Central memory CD4-positive, alpha-beta T cell (primary cell): ENCODE measurements around the gene ZNF473.
"Not testable (repeated sequence)": the region's sequence is repeated elsewhere in the genome, so short reads cannot be mapped to it uniquely, and the experiment has no call there.

Experiments used
- DNase-seq: peaks from one replicate; pipeline ENCODE4 v3.0.0; 2022

Gene ZNF473

DNA sequence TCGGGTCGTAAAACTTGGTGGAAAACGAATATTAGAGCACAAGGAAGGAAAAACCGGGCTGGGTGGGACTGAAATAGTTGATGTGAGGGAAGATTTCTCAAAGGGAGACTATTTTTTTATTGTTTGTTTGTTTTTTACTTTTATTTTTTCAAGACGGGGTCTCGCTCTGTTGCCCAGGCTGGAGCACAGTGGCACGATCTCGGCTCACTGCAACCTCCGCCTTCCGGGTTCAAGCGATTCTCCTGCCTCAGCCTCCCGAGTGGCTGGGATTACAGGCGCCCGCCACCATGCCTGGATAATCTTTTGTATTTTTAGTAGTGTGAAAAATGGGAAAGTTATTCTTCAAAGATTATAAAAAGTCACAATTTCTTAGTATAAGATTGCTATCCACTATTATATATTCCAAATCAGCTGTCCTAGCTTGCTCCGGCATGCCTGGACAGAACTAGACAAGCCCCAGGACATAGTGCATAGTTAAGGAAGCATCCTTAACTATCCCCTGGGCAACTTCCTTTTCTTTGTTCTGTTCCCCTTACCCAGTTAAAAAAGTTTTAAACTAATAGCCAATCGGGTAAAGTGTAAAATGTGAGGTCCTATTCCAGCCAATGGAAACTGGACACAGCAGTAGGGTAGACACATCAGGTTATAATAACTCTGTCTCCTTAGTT lies 25.6 kb downstream of the ZNF473 start:
- not testable (repeated sequence) for DNase-seq

DNA sequence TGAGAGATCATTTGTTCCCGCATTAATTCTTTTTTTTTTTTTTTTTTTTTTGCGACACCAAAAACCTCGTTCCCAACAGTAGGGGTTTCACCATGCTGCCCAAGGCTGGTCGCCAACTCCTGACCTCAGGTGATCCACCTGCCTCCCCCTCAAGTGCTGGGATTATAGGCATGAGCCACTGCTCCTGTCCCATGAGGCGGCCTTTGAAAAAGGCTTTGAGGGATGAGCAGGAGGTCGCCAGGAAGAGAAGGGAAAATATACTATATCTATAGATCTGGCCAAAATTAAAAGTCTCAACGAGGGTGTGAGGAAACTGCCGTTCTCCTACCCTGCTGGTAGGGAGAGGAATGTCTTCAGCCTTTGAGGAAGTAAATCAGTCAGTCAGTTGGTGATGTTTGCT lies 26.2 kb downstream of the ZNF473 start:
- DNase-seq: no peak

DNA sequence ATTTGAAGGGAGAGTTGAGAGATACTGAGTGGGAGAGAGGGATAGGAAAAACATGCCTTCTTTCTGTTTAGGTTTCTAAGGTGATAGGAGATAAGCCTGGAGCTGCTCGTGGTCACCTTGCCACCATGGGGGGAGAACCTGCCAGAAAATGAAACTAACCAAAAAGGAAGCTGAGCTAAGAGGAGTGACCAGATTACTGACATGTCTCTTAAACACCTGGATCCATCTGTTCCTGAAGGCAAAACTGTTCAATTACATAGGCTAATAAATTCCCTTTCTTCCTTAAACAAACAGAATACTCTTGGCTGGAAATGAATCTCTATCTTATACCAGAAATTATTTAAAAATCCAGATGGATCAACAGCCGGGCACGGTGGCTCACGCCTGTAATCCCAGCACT lies 27.3 kb downstream of the ZNF473 start:
- no peak for DNase-seq

DNA sequence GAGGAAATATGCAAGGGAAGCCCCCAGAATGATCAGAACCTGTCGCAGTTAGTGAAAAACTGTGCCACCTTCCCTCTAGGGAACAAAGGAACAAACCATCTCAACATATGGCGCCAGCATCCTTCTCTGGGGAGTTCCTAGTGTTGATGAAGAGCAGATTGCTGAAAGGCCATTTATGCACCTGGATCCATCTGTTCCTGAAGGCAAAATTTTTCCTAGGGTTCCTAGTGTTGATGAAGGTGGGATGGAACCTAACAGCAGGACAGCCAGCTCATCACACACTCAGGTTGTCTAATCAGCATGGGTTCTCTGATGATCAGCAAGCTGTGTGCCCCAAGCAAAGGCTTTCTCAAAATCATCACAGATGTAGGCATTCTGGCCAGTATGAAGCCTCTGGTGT lies 32.6 kb downstream of the ZNF473 start:
- DNase-seq: no peak

- no peak for DNase-seq
These were observed 33.2 kb downstream of the ZNF473 start for GRCh38 chr19:50059045-50059444.

GRCh38 chr19:50060107-50060506 lies 34.3 kb downstream of the ZNF473 start:
- no peak for DNase-seq

DNA sequence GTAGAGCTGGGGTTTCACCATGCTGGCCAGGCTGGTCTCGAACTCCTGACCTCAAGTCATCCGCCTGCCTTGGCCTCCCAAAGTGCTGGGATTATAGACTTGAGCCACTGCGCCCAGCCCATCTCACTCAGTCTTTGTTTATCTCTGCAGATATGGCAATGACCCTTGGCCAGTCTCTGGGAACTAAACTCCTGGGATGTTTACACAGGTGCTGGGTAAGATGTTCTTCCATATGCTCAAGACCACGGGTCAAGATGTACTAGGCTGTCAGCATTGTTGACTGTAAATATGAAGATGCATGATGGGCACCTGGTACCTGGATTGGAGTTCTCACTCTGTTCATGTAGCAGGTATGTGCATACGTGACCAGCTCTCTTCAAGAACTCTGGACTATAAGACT lies 35.8 kb downstream of the ZNF473 start:
- DNase-seq: no peak

DNA sequence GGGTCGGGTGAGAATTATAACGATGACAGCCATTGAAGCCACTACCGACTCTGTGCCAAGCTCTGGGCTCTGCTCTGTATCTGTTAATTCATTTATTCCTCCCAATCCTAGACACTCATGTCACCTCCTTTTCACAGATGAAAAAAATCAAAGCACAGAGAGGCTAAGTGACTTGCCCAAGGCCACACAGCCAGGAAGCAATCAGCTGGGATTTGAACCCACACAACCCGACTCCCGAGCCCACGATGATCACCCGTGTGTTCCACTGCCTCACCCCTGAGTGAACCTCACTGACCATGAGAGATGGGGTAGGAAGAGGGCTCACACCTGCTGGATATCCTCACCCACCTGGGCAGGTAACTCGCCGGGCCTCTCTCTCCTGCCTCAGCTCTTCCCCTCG lies 40.1 kb downstream of the ZNF473 start:
- DNase-seq: no peak

DNA sequence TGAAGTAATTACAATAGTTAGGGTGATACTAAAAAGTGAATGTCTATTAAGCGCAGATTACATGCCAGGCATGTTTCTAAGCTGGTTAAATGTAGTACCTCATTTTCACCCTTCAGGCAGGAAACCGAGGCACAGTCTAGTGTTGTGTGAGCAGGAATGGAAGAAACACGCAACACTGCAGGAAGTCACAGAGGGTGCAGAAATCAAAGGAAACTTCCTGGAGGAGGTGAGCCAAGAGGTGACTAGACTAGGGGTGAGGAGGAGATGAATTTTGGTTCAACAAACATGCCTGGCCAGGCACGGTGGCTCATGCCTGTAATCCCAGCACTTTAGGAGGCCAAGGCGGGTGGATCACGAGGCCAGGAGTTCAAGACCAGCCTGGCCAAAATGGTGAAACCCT lies 41.8 kb downstream of the ZNF473 start:
- DNase-seq: no peak

GRCh38 chr19:50068382-50068781 lies 42.6 kb downstream of the ZNF473 start:
- DNase-seq: not testable (repeated sequence)

GRCh38 chr19:50075076-50075475 lies 49.3 kb downstream of the ZNF473 start:
- not testable (repeated sequence) for DNase-seq

DNA sequence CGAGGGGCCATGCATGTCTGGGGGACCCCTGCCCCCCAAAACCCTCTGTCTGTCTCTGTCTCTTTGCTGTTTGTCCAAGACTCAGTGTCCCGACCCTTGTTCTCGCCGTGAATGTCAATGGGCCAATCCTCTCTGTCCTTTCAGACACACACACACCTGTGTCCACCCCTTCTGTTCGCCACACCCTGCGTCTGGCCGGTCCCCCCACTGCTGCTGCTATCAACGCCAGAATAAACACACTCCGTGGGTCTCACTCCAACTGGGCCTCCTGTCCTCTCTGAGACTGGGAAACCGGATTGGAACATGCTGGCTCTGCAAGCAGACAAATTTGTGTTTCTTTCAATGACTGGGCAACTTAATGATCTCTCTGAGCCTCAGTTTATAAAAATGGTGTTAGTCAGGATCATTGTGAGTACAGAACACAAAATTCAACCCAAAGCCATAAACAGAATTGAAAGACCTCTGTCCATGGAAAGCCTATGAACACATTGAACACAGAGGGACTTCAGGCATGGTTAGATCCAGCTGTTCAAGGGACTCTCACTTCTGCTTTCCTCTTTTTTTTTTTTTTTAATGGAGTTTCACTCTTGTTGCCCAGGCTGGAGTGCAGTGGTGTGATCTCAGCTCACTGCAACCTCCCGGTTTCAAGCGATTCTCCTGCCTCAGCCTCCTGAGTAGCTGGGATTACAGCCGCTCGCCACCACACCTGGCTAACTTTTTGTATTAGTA lies 50.0 kb downstream of the ZNF473 start:
- not testable (repeated sequence) for DNase-seq

DNA sequence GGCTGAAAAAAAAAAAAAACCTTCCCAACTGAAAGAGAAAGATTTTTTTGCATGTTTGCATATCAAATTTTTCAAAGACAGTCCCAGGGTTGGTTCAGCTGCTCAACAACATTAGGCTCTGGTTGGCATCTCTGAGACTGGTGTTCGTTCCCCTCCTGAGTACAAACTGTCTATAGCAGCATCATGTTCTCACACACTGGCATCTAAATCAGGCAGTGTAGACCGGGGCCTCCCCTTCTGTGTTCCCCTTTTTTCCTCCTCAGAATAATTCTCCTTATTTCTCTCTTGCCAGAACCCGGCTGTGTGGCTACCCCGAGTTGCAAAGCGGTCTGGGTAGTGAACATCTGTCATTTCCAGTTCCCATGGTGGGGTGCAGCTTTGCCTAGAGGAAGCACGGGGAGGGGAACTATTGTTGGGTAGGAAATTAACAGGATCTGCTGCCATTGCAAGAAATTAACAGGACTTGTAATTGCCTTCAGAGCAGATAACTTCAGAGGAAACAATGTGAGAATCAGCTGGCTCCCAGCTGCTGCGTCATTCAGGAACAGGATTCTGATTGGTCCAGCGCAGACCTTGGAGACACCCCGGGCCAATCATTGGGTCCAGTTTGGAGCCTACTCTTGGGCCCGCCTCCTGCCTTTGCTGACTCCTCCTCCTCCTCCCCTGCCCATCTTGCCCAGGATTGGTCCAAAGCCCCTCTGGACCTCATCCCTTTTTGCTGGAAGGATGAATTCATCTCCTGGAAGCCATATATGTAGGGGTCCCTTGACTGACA lies 51.0 kb downstream of the ZNF473 start:
- not testable (repeated sequence) for DNase-seq

DNA sequence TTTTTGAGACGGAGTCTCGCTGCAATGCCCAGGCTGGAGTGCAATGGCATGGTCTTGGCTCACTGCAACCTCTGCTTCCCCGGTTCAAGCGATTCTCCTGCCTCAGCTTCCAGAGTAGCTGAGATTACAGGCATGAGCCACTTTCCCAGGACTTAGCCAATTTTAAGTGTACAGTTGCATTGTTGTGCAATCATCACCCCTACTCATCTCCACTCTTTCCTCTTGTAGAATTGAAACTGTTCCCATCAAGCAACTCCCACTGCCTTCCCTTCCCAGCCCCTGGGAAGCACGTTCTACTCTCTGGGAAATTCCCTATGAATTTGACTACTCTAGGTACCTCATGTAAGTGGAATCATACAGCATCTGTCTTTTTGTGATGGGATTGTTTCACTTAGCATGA lies 53.2 kb downstream of the ZNF473 start:
- DNase-seq: not testable (repeated sequence)

GRCh38 chr19:50084440-50084839 lies 58.6 kb downstream of the ZNF473 start:
- DNase-seq: not testable (repeated sequence)

GRCh38 chr19:50087153-50087552 lies 61.3 kb downstream of the ZNF473 start:
- not testable (repeated sequence) for DNase-seq

- DNase-seq: peak; percentile 17
These were observed 64.9 kb downstream of the ZNF473 start for GRCh38 chr19:50090706-50091105.

DNA sequence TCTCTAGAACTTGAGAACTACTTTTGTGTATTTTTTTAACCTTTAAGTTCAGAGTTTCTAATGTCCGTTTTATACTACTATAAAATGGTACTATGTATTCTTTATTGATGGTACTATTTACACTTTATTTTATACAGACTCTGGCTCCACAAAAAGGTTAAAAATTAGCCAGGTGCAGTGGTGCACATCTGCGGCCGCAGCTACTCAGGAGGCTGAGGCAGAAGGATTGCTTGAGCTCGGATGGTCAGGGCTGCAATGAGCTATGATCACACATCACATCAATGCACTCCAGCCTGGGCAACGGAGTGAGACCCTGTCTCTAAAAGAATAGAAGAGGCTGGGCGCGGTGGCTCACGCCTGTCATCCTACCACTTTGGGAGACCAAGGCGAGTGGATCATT lies 66.0 kb downstream of the ZNF473 start:
- not testable (repeated sequence) for DNase-seq

DNA sequence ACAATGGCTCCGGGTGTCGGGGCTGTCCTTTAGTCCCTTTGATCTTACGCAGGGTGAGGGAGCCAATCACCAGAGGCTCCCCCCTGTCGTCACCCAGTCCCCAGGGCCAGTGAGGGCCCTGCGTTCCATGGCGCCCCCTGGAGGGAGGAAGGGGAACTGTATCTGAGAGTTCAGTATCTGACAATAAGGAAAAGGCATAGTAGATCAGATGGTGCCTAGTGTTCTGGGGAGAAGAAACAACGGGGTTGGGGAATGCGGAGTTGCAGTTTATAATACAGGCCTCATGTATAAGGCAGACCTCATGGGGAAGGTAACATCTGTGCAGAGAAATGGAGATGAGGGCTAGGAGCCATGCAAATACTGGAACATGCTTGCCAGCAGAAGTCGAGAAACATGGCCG lies 66.8 kb downstream of the ZNF473 start:
- DNase-seq: not testable (repeated sequence)

GRCh38 chr19:50097884-50098283 lies 72.1 kb downstream of the ZNF473 start:
- not testable (repeated sequence) for DNase-seq

GRCh38 chr19:50098892-50099291 lies 73.1 kb downstream of the ZNF473 start:
- not testable (repeated sequence) for DNase-seq

GRCh38 chr19:50099696-50100095 lies 73.9 kb downstream of the ZNF473 start:
- DNase-seq: not testable (repeated sequence)

GRCh38 chr19:50100946-50101345 lies 75.1 kb downstream of the ZNF473 start:
- DNase-seq: not testable (repeated sequence)
